Measurements from ENCODE around the gene CMTM4. TPM values are rescaled to one million over a fixed set of nuclear protein-coding genes. Genes with fewer than 3 reads are reported as not detected.

CMTM4 gene
- total and polyA plus RNA-seq, 2 experiments from 2014 or later: 14.1 to 77.0 TPM

GRCh38 chr16:66695471-66695934, 1.0 kb downstream of the CMTM4 start:
- ATAC-seq (no peak), DNase-seq (ENCODE audit: low spot score) (no peak)
- Mint-ChIP-seq H3K27me3 (ENCODE audit: insufficient read depth, low read depth, poor library complexity) (peaks cover 13% of the 10 kb centered on the region), H3K36me3 (ENCODE audit: low read depth) (peaks cover 6% of the 10 kb centered on the region; the same call in 1 of the 3 replicates), H3K27ac (no peak overlapping the region), H3K4me3 (peak overlapping the region; percentile 82), H3K4me1 (peaks cover 40% of the 10 kb centered on the region), H3K9me3 (no peaks in the 10 kb centered on the region)
- Histone ChIP-seq H3K27ac (ENCODE audit: low read depth) (peak overlapping the region; percentile 50; the same call in 1 of the 2 replicates), H3K79me2 (replicated peaks; ENCODE audit: insufficient read depth) (peaks cover 50% of the 10 kb centered on the region), H4K20me1 (replicated peaks; ENCODE audit: insufficient read depth) (peaks cover 14% of the 10 kb centered on the region; the same call in 1 of the 2 replicates), H3K27me3 (ENCODE audit: insufficient read depth) (peaks cover 12% of the 10 kb centered on the region; the same call in 1 of the 2 replicates), H3K4me2 (peak overlapping the region; percentile 89), H3K9me2 (ENCODE audit: insufficient read depth) (no peaks in the 10 kb centered on the region), H3K4me3 (peak overlapping the region; percentile 89), H3K36me3 (ENCODE audit: insufficient read depth) (no peaks in the 10 kb centered on the region), H3F3A (replicated peaks; ENCODE audit: low read depth) (peaks cover 13% of the 10 kb centered on the region; the same call in 1 of the 2 replicates), H2AFZ (0 out of 2 replicates have a peak overlapping the region, but pooled peaks have one; percentile 38), H3K4me1 (ENCODE audit: insufficient read depth) (peaks cover 32% of the 10 kb centered on the region)
- no peak for TF ChIP-seq ETS1 (IDR thresholded peaks at IDR 0.05)
- no peak for TF ChIP-seq ZNF114 (CRISPR knock-in tag; IDR thresholded peaks at IDR 0.05)
- no peak for TF ChIP-seq REST (IDR thresholded peaks at IDR 0.05; ENCODE audit: unreplicated experiment)
- TF ChIP-seq NANOG (IDR thresholded peaks at IDR 0.05; ENCODE audit: borderline replicate concordance): no peak
- no peak for TF ChIP-seq ZNF331 (CRISPR knock-in tag; IDR thresholded peaks at IDR 0.05; ENCODE audit: low read depth)
- no peak for TF ChIP-seq EZH2 (IDR thresholded peaks at IDR 0.05; ENCODE audit: low read depth, unreplicated experiment)
- no peak for TF ChIP-seq EZH2phosphoT487 (IDR thresholded peaks at IDR 0.05; ENCODE audit: unreplicated experiment)
- TF ChIP-seq CTCF (conservative IDR thresholded peaks at IDR 0.05; ENCODE audit: low read depth in 2 of 2): no peak
- TF ChIP-seq CREB1 (CRISPR knock-in tag; IDR thresholded peaks at IDR 0.05; ENCODE audit: low read depth): no peak
- no peak for TF ChIP-seq ZNF462 (CRISPR knock-in tag; IDR thresholded peaks at IDR 0.05)
- no peak for TF ChIP-seq STAT1 (IDR thresholded peaks at IDR 0.05; ENCODE audit: unreplicated experiment)
- no peak for TF ChIP-seq JUNB (IDR thresholded peaks at IDR 0.05; ENCODE audit: unreplicated experiment)

Data from GM23338 (cell line).